Fibroblast of the aortic adventitia (primary cell): ENCODE measurements around the gene PPAN. TPM values are rescaled to one million over a fixed set of nuclear protein-coding genes. Genes with fewer than 3 reads are reported as not detected.
A peak's percentile ranks its signal among the peaks of the same experiment; 100 is the strongest.

Experiments used
- DNase-seq: peaks from one replicate; pipeline ENCODE4 v3.0.0-alpha.2; 2010; ENCODE audit warnings: low read depth
- H3K4me3 ChIP-seq: 2 replicates; pipeline ENCODE4 v1.5.1; 2011; ENCODE audit warnings: low read depth, mild to moderate bottlenecking, control low read depth, low read length, moderate library complexity
- CTCF ChIP-seq: IDR thresholded peaks from 2 replicates; pipeline ENCODE4 v1.5.1; 2011; ENCODE audit warnings: mild to moderate bottlenecking, low read length, control low read depth, inconsistent platforms; ENCODE audit not compliant: insufficient read depth
- total RNA-seq: library from RNA; depleted of rRNA; stranded (reverse); fragments of >200 nt; gene quantifications from 2 replicates; pipeline ENCODE4 v1.2.3, GENCODE V29; 2012; ENCODE audit warnings: low replicate concordance

Gene PPAN
- total RNA-seq, 1 donor, result 21.8 TPM

GRCh38 chr19:10102787-10103236, 3.4 kb upstream of the PPAN start:
- no peak for DNase-seq
- H3K4me3 ChIP-seq, result no peak overlapping the region
- no peak for TF ChIP-seq CTCF

GRCh38 chr19:10104130-10104513, 2.0 kb upstream of the PPAN start:
- no peak for DNase-seq
- no peak for TF ChIP-seq CTCF
- H3K4me3 ChIP-seq, result no peak overlapping the region

- TF ChIP-seq CTCF, result no peak
- H3K4me3 ChIP-seq, result no peak overlapping the region
- DNase-seq, result no peak
Observed at GRCh38 chr19:10104665-10105508, 1.3 kb upstream of the PPAN start.

GRCh38 chr19:10105509-10106099, 558 bp upstream of the PPAN start:
- no peak for DNase-seq
- no peak for TF ChIP-seq CTCF
- peak overlapping the region; percentile 46 for H3K4me3 ChIP-seq

DNA sequence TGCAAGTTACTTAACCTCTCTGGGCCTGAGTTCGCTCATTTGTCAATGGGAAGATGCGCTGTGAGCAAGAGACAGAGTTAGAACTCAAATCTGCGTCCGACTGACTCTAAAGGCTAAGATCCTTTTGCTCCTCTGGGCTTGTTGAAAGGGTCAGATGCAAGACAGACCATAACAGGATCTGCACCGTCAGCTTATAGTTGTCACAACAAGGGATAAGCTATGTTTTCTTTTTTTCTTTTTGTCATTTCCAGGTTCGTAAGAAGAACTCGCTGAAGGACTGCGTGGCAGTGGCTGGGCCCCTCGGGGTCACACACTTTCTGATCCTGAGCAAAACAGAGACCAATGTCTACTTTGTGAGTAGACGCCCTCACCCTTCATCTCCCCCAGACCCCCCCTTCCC, 1.1 kb downstream of the PPAN start:
- TF ChIP-seq CTCF, result no peak
- peak overlapping the region; percentile 91 for H3K4me3 ChIP-seq
- DNase-seq, result no peak

DNA sequence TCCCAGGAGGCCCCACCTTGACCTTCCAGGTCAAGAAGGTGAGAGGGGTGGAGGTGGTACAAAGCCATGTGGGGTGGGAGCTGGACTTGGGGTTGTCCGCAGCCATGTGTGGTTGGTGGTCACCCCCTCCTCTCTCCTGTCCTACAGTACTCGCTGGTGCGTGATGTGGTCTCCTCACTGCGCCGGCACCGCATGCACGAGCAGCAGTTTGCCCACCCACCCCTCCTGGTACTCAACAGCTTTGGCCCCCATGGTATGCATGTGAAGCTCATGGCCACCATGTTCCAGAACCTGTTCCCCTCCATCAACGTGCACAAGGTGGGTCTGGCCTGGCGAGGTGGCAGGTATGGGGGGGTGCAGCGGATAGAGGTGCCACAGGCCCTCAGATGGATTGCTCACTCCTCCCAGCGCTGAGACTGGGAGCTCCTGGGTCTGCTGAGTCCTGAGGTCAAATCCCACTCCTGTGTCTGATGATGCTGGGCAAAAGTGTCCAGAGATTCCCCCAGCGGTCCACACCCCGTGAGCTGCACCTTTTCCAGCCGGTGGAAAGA, 1.7 kb downstream of the PPAN start:
- no peak for TF ChIP-seq CTCF
- DNase-seq, result no peak
- H3K4me3 ChIP-seq, result no peak overlapping the region
